Hematopoietic multipotent progenitor cell treated with erythropoietin and hydrocortisone succinate and interleukin-3 and kit ligand, for 15 days (in vitro differentiated cells): ENCODE data around the gene HBB.

Experiments used
- DNase-seq: peaks from one replicate; pipeline ENCODE4 v3.0.0-alpha.2; 2015; ENCODE audit warnings: low spot score

HBB gene

DNA sequence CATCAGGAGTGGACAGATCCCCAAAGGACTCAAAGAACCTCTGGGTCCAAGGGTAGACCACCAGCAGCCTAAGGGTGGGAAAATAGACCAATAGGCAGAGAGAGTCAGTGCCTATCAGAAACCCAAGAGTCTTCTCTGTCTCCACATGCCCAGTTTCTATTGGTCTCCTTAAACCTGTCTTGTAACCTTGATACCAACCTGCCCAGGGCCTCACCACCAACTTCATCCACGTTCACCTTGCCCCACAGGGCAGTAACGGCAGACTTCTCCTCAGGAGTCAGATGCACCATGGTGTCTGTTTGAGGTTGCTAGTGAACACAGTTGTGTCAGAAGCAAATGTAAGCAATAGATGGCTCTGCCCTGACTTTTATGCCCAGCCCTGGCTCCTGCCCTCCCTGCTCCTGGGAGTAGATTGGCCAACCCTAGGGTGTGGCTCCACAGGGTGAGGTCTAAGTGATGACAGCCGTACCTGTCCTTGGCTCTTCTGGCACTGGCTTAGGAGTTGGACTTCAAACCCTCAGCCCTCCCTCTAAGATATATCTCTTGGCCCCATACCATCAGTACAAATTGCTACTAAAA, at the start of gene HBB:
HBB (minus strand) TSS at position 340 of the 579 bp plus-strand sequence; CDS start at position 290, 50 bp downstream.
- DNase-seq, result peak; percentile 98

- DNase-seq, result peak; percentile 97
Measured at GRCh38 chr11:5275369-5276110, 48.7 kb upstream of the HBB start.

DNA sequence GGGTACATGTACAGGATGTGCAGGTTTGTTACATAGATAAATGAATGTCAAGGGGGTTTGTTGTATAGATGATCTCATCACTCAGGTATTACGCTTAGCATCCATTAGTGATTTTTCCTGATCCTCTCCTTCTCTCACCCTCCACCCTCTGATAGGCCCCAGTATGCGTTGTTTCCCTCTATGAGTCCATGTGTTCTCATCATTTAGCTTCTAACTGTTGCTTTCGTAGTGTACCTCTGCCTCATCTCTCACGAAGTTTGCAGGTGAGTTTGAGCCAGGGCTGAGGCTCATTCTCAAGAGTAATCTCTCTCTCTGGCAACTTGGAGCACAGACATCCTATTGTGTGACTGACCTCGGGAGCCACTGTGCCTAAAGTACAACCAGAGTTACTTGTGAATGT, 47.5 kb upstream of the HBB start:
- peak; percentile 56 for DNase-seq

- no peak for DNase-seq
Measured at GRCh38 chr11:5272395-5273017, 45.6 kb upstream of the HBB start.

GRCh38 chr11:5269715-5270147, 42.9 kb upstream of the HBB start, which contains the start of gene HBE1:
Gene HBE1 (minus strand): TSS chr11:5269945. CDS start chr11:5269890, 55 bp downstream.
- no peak for DNase-seq

DNA sequence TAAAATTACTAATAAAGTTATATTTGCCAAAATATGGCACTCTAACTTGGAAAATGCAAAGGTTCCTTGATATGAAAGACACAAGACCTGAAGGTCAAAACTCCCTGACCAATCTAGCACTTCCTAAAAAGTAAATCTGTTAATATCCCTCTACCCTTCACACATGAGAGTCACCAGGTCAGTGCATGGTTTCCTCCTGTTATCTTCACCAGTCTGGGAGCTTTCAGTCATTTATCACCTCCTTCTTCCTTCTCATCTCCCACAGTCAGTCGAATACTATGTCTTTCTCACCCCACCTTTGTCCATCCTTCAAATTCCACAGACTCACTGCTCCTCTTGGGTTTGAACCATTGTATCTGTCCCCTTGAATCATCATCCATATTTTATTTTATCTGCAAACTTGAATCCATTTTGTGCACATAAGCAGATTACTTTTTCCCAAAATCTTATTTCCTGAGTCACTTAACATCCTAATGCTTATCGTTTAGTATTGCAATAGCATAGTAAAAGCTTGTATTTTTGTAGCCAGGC, 40.2 kb upstream of the HBB start:
- no peak for DNase-seq

- DNase-seq, result no peak
Measured at GRCh38 chr11:5266609-5267008, 39.7 kb upstream of the HBB start.

DNA sequence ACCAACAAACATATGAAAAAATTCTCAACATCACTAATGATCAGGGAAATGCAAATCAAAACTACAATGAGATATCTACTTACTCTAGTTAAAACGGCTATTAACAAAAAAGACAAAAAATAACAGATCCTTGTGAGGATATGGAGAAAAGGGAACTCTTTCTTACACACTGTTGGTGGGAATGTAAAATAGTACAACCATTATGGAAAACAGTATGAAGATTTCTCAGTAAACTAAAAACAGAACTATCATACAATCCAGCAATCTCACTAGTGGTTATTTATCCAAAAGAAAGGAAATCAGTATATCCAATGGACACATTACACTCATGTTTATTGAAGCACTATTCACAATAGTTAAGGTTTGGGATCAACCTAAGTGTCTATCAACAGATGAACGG, 39.0 kb upstream of the HBB start:
- no peak for DNase-seq

- DNase-seq, result no peak
Measured at GRCh38 chr11:5258543-5259262, 31.8 kb upstream of the HBB start.

DNA sequence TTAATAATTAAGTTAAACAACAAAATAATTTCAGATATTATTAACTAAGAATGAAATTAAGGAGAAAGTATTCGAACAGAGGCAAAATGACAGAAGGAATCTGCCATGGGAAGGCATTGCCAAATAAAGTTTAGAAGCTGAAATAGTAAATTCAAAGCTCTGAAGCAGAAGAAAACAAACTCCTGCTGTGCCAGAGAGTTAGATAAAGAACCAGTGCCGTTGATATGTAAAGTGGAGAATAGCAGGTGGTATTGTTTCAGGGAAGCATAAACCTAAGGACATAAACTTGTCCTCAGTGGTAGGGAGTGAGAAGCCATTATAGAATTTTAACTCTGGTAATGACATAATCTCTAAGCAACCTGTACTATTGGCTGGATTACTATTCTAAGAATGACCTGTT, 30.4 kb upstream of the HBB start:
- DNase-seq, result no peak

- DNase-seq, result peak; percentile 34
Measured at GRCh38 chr11:5254646-5255413, 28.0 kb upstream of the HBB start, which contains the start of gene HBG2. Gene HBG2 (minus strand): TSS chr11:5254781. CDS start chr11:5254728, 53 bp downstream.

DNA sequence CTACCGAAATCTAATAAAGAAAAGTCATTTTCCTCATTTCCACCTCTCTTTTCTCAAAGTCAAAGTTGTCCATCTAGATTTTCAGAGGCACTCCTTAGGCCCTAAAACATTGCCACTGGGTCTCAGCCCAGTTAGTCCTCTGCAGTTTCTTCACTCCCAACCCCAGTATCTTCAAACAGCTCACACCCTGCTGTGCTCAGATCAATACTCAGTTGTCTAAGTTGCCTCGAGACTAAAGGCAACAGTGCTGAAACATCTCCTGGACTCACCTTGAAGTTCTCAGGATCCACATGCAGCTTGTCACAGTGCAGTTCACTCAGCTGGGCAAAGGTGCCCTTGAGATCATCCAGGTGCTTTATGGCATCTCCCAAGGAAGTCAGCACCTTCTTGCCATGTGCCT, 27.2 kb upstream of the HBB start:
- peak; percentile 62 for DNase-seq

- DNase-seq, result peak; percentile 43
Measured at GRCh38 chr11:5253440-5253839, 26.6 kb upstream of the HBB start.

DNA sequence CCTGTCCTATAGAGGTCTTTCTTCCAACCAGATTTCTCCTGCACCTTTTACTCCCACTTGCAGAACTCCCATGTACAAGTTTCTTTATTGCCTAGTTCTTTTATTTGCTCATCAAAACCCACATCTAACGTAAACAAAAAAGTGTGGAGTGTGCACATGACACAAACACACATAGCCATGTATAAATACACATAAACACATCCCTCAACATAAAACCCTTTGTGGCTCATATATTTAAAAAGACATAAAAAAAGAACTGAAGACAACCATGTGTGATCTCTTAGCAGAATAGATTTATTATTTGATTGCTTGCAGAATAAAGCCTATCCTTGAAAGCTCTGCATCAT, 26.0 kb upstream of the HBB start:
- no peak for DNase-seq

GRCh38 chr11:5252192-5252918, 25.5 kb upstream of the HBB start:
- peak; percentile 74 for DNase-seq

GRCh38 chr11:5251746-5252145, 24.9 kb upstream of the HBB start:
- no peak for DNase-seq

GRCh38 chr11:5250543-5251204, 23.8 kb upstream of the HBB start:
- peak; percentile 57 for DNase-seq

GRCh38 chr11:5249807-5250396, 23.0 kb upstream of the HBB start, which contains the start of gene HBG1:
Gene HBG1 (minus strand): TSS chr11:5249857. CDS start chr11:5249804, 53 bp downstream.
- peak; percentile 51 for DNase-seq

GRCh38 chr11:5248498-5248897, 21.6 kb upstream of the HBB start:
- DNase-seq, result peak; percentile 41
